Endothelial cell of umbilical vein (primary cell): ENCODE data around the gene PTX3. TPM values are rescaled to one million over a fixed set of nuclear protein-coding genes. Genes with fewer than 3 reads are reported as not detected.

ENCODE experiments used
- BruUV-seq: library from RNA; stranded (reverse); fragments of 400-500 nt; replicated peaks from 2 replicates; lab custom pipeline; 2021; lab: Mats Ljungman, UMichigan
- CTCF ChIA-PET: fragments of 300-600, 350-600 bp; sonication (Branson Sonifier 250); formaldehyde crosslinking; loops from one replicate; lab custom pipeline; 2021; ENCODE audit warnings: antibody characterized with exemption, inconsistent platforms; lab: Charles Lee
- POLR2A ChIA-PET: fragments of 300-600, 350-600 bp; sonication (Branson Sonifier 250); formaldehyde crosslinking; loops from one replicate; lab custom pipeline; 2021; ENCODE audit warnings: antibody characterized with exemption, inconsistent platforms; lab: Charles Lee
- DNase-seq: peaks from one replicate; pipeline ENCODE4 v3.0.0-alpha.2; 2011; ENCODE audit warnings: low read depth, low spot score
- FAIRE-seq: peaks from 2 replicates; lab custom pipeline; 2011; peaks lifted over from hg19 to GRCh38; lab: Jason Lieb, UNC
- H2AFZ ChIP-seq: 2 replicates; pipeline ENCODE4 v1.6.0; 2012; ENCODE audit warnings: low read depth, low read length, control low read depth, inconsistent platforms
- H3K27ac ChIP-seq: 2 replicates; pipeline ENCODE4 v1.5.1; 2011; ENCODE audit warnings: low read depth, mild to moderate bottlenecking, control low read depth, low read length, moderate library complexity; ENCODE audit not compliant: insufficient read depth
- H3K27me3 ChIP-seq, 2 experiments: 2 replicates each; pipeline versions ENCODE4 v1.6.0 to v1.6.1; 2011; ENCODE audit warnings: low read length in 2 of 2, mixed read lengths in 1 of 2; ENCODE audit not compliant: control insufficient read depth in 2 of 2, insufficient read depth in 2 of 2
- H3K36me3 ChIP-seq, 2 experiments: 2 replicates in 1 of 2; 3 replicates in 1 of 2; pipeline ENCODE4 v1.5.1; 2011; ENCODE audit warnings: low read length in 2 of 2, mild to moderate bottlenecking in 1 of 2, moderate library complexity in 1 of 2; ENCODE audit not compliant: control insufficient read depth in 2 of 2, insufficient read depth in 2 of 2; ENCODE audit errors: extremely low read depth in 1 of 2
- H3K4me1 ChIP-seq: 3 replicates; pipeline ENCODE4 v1.5.1; 2011; ENCODE audit warnings: mild to moderate bottlenecking, low read length; ENCODE audit not compliant: control insufficient read depth, insufficient read depth; ENCODE audit errors: extremely low read depth
- H3K4me2 ChIP-seq: 2 replicates; pipeline ENCODE4 v1.6.1; 2011; ENCODE audit warnings: low read length, control low read depth, mixed read lengths; ENCODE audit not compliant: insufficient read depth
- H3K4me3 ChIP-seq, 3 experiments: fragments of 200-600 bp in 1 of 3; sonication (generic), shearing (Covaris generic) in 1 of 3; replicated peaks in 1 of 3; 2 replicates each; pipeline ENCODE4 v1.5.1; 2011 to 2016; ENCODE audit warnings: control low read depth in 3 of 3, low read length in 3 of 3, mild to moderate bottlenecking in 2 of 3, inconsistent platforms in 1 of 3, low read depth in 1 of 3, moderate library complexity in 1 of 3; ENCODE audit not compliant: insufficient read depth in 1 of 3
- H3K79me2 ChIP-seq: 2 replicates; pipeline ENCODE4 v1.6.0; 2012; ENCODE audit warnings: low read length, inconsistent platforms; ENCODE audit not compliant: control insufficient read depth, insufficient read depth
- H3K9ac ChIP-seq: replicated peaks from 2 replicates; pipeline ENCODE3; 2011; ENCODE audit warnings: low read length, control low read depth; ENCODE audit not compliant: insufficient read depth; ENCODE audit errors: extremely low read depth
- H3K9me1 ChIP-seq: replicated peaks from 3 replicates; pipeline ENCODE4 v1.6.0; 2011; ENCODE audit warnings: mild to moderate bottlenecking, low read length; ENCODE audit not compliant: control insufficient read depth, insufficient read depth; ENCODE audit errors: extremely low read depth
- H3K9me3 ChIP-seq: replicated peaks from 2 replicates; pipeline ENCODE4 v1.5.1; 2012; ENCODE audit warnings: low read length, inconsistent platforms; ENCODE audit not compliant: control insufficient read depth, insufficient read depth
- H4K20me1 ChIP-seq: replicated peaks from 2 replicates; pipeline ENCODE3; 2011; ENCODE audit warnings: mild to moderate bottlenecking, low read length; ENCODE audit not compliant: control insufficient read depth, insufficient read depth; ENCODE audit errors: extremely low read depth
- EZH2 ChIP-seq: IDR thresholded peaks from 2 replicates; pipeline ENCODE4 v1.6.1; 2012; ENCODE audit warnings: borderline replicate concordance, low read depth, mild to moderate bottlenecking, moderate library complexity, low read length, inconsistent platforms; ENCODE audit not compliant: severe bottlenecking
- FOS ChIP-seq: IDR thresholded peaks from 2 replicates; pipeline ENCODE4 v1.6.1; 2011; ENCODE audit warnings: mild to moderate bottlenecking, low read length, moderate library complexity, borderline replicate concordance; ENCODE audit not compliant: insufficient read depth
- GATA2 ChIP-seq: IDR thresholded peaks from 2 replicates; pipeline ENCODE4 v1.7.0; 2011; ENCODE audit warnings: low read depth, mild to moderate bottlenecking, moderate library complexity, mixed read lengths, low read length; ENCODE audit not compliant: insufficient read length, insufficient read depth
- JUN ChIP-seq: IDR thresholded peaks from 2 replicates; pipeline ENCODE4 v1.6.1; 2011; ENCODE audit warnings: borderline replicate concordance, low read depth; ENCODE audit not compliant: insufficient read length, insufficient read depth
- MYC ChIP-seq: IDR thresholded peaks from one replicate; pipeline ENCODE4 v1.6.1; 2011; ENCODE audit warnings: mild to moderate bottlenecking, low read depth, low read length
- POLR2A ChIP-seq: IDR thresholded peaks from 2 replicates; pipeline ENCODE4 v1.6.1; 2012; ENCODE audit warnings: low read depth, mild to moderate bottlenecking, control low read depth, low read length
- POLR2AphosphoS5 ChIP-seq: IDR thresholded peaks from 2 replicates; pipeline ENCODE4 v1.6.1; 2012; ENCODE audit warnings: low read depth, mild to moderate bottlenecking, control low read depth, low read length, moderate library complexity; ENCODE audit not compliant: insufficient read depth
- dilution Hi-C: fragments of 300-500 bp; cut with MboI; formaldehyde crosslinking; loops from one replicate; pipeline ENCODE4 v1.15.0; 2019; ENCODE audit warnings: low sequenced_read_pairs; ENCODE audit not compliant: extremely low pct_ligation_motif_present
- intact Hi-C: fragments of 100-400 bp; cut with micrococcal nuclease; formaldehyde crosslinking; loops from one replicate; pipeline ENCODE4 v1.10.0; 2022
- polyA plus RNA-seq, 4 experiments: library from polyadenylated mRNA; depleted of rRNA in 3 of 4; stranded (reverse) in 3 of 4; unstranded in 1 of 4; fragments of >200 nt; gene quantifications; 2 replicates each; pipeline versions ENCODE4 v1.2.1 to v1.2.3, GENCODE V29; 2011 to 2012; ENCODE audit warnings: missing spikeins in 1 of 4
- total RNA-seq: library from RNA; stranded (reverse); gene quantifications from 2 replicates; pipeline ENCODE4 v1.2.3, GENCODE V29; 2021
- TF ChIP-seq, protein P1 (sequence below): IDR thresholded peaks from 2 replicates; pipeline ENCODE4 v1.6.1; 2011; ENCODE audit not compliant: insufficient read depth, insufficient read length
- TF ChIP-seq, protein P2 (sequence below), 2 donors: IDR thresholded peaks; 1 replicate in 1 of 2; 2 replicates in 1 of 2; pipeline ENCODE4 v1.5.1; 2011; ENCODE audit warnings: low read length in 2 of 2, mild to moderate bottlenecking in 2 of 2, moderate library complexity in 2 of 2, control low read depth in 1 of 2, inconsistent platforms in 1 of 2, low read depth in 1 of 2; ENCODE audit not compliant: insufficient read depth in 1 of 2; ENCODE audit errors: extremely low read depth in 1 of 2

The PTX3 gene
- total and polyA plus RNA-seq, 2 donors (not counting 3 experiments of a cell fraction or from before 2014, with no cell fraction given) = 122 to 172 TPM

DNA sequence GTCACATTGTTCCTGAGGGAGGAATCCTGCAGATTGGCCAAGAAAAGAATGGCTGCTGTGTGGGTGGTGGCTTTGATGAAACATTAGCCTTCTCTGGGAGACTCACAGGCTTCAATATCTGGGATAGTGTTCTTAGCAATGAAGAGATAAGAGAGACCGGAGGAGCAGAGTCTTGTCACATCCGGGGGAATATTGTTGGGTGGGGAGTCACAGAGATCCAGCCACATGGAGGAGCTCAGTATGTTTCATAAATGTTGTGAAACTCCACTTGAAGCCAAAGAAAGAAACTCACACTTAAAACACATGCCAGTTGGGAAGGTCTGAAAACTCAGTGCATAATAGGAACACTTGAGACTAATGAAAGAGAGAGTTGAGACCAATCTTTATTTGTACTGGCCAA lies 6.1 kb downstream of the PTX3 start:
- TF ChIP-seq EZH2 = no peak
- TF ChIP-seq, protein P1, sequence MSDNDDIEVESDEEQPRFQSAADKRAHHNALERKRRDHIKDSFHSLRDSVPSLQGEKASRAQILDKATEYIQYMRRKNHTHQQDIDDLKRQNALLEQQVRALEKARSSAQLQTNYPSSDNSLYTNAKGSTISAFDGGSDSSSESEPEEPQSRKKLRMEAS = no peak
- TF ChIP-seq, protein P2, sequence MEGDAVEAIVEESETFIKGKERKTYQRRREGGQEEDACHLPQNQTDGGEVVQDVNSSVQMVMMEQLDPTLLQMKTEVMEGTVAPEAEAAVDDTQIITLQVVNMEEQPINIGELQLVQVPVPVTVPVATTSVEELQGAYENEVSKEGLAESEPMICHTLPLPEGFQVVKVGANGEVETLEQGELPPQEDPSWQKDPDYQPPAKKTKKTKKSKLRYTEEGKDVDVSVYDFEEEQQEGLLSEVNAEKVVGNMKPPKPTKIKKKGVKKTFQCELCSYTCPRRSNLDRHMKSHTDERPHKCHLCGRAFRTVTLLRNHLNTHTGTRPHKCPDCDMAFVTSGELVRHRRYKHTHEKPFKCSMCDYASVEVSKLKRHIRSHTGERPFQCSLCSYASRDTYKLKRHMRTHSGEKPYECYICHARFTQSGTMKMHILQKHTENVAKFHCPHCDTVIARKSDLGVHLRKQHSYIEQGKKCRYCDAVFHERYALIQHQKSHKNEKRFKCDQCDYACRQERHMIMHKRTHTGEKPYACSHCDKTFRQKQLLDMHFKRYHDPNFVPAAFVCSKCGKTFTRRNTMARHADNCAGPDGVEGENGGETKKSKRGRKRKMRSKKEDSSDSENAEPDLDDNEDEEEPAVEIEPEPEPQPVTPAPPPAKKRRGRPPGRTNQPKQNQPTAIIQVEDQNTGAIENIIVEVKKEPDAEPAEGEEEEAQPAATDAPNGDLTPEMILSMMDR (IDR thresholded peaks at IDR 0.05; ENCODE audit: extremely low read depth in 1 of 2, insufficient read depth in 1 of 2, low read depth in 1 of 2, low read length in 2 of 2) = no peak
- no peak for TF ChIP-seq MYC
- TF ChIP-seq GATA2 = no peak
- no peak for TF ChIP-seq FOS
- no peak for TF ChIP-seq JUN
- no peak for TF ChIP-seq POLR2A
- no peak for TF ChIP-seq POLR2AphosphoS5
- intact Hi-C loops (no loop called here), dilution Hi-C loops (no loop called here)
- Histone ChIP-seq H3K9me1 (no peaks in the 10 kb centered on the region), H3K4me2 (peak overlapping the region; percentile 28), H3K4me3 (no peak overlapping the region), H2AFZ (no peak overlapping the region), H3K9ac (no peak overlapping the region), H3K27me3 (no peaks in the 10 kb centered on the region), H3K36me3 (peaks cover 0 to 17% of the 10 kb centered on the region in 2 experiments), H3K9me3 (no peaks in the 10 kb centered on the region), H4K20me1 (no peaks in the 10 kb centered on the region), H3K4me1 (peaks cover 57% of the 10 kb centered on the region), H3K27ac (peak overlapping the region; percentile 38), H3K79me2 (peaks cover 56% of the 10 kb centered on the region)
- no peak for DNase-seq
- FAIRE-seq = no peak
- CTCF ChIA-PET = interaction anchor here (0.6 to 3.5 kb wide), 9 partner anchors 15 to 241 kb away, joined by 3 to 26 read pairs (median 6); no protein-coding TSS in a partner anchor
- POLR2A ChIA-PET = interaction anchor here (0.5 kb wide), 1 partner anchor 234 kb away, joined by 4 read pairs; no protein-coding TSS in a partner anchor
- BruUV-seq = no TSS peak
